Measurements from ENCODE around the gene ROBO1. TPM values are rescaled to one million over a fixed set of nuclear protein-coding genes. Genes with fewer than 3 reads are reported as not detected.

Gene ROBO1
- polyA plus RNA-seq, 1 donor: 33.9 TPM

- no peak for DNase-seq
These were observed 761.7 kb downstream of the ROBO1 start for GRCh38 chr3:79006077-79006476.

- DNase-seq: no peak
These were observed 762.7 kb downstream of the ROBO1 start for GRCh38 chr3:79005084-79005483.

GRCh38 chr3:79003994-79004393 lies 763.8 kb downstream of the ROBO1 start:
- DNase-seq: no peak

- DNase-seq: no peak
These were observed 765.1 kb downstream of the ROBO1 start for GRCh38 chr3:79002465-79003372.

GRCh38 chr3:79001255-79001654 lies 766.5 kb downstream of the ROBO1 start:
- no peak for DNase-seq

GRCh38 chr3:78999139-78999538 lies 768.7 kb downstream of the ROBO1 start:
- no peak for DNase-seq

GRCh38 chr3:78995087-78995486 lies 772.7 kb downstream of the ROBO1 start:
- DNase-seq: no peak

- no peak for DNase-seq
These were observed 773.4 kb downstream of the ROBO1 start for GRCh38 chr3:78994174-78995027.

GRCh38 chr3:78993375-78993774 lies 774.4 kb downstream of the ROBO1 start:
- no peak for DNase-seq

GRCh38 chr3:78992830-78993229 lies 775.0 kb downstream of the ROBO1 start:
- no peak for DNase-seq

- DNase-seq: no peak
These were observed 775.4 kb downstream of the ROBO1 start for GRCh38 chr3:78992400-78992799.

- no peak for DNase-seq
These were observed 776.1 kb downstream of the ROBO1 start for GRCh38 chr3:78991656-78992055.

- no peak for DNase-seq
These were observed 777.6 kb downstream of the ROBO1 start for GRCh38 chr3:78990156-78990555.

GRCh38 chr3:78988324-78988723 lies 779.5 kb downstream of the ROBO1 start:
- DNase-seq: no peak

GRCh38 chr3:78986416-78987101 lies 781.2 kb downstream of the ROBO1 start:
- no peak for DNase-seq

GRCh38 chr3:78985981-78986380 lies 781.8 kb downstream of the ROBO1 start:
- DNase-seq: no peak

GRCh38 chr3:78979028-78979427 lies 788.8 kb downstream of the ROBO1 start:
- no peak for DNase-seq

- DNase-seq: no peak
These were observed 789.8 kb downstream of the ROBO1 start for GRCh38 chr3:78978037-78978436.

- DNase-seq: no peak
These were observed 790.7 kb downstream of the ROBO1 start for GRCh38 chr3:78977073-78977472.

- no peak for DNase-seq
These were observed 791.6 kb downstream of the ROBO1 start for GRCh38 chr3:78976200-78976599.

GRCh38 chr3:78974181-78974790 lies 793.5 kb downstream of the ROBO1 start:
- no peak for DNase-seq

GRCh38 chr3:78972617-78973301 lies 795.0 kb downstream of the ROBO1 start:
- no peak for DNase-seq
